ENCODE measurements around the gene TSPAN14. TPM values are rescaled to one million over a fixed set of nuclear protein-coding genes. Genes with fewer than 3 reads are reported as not detected.

TSPAN14 gene
- total RNA-seq, 2 experiments from 2014 or later, result 17.0 to 33.4 TPM

- Histone ChIP-seq H3K4me2 (ENCODE audit: low read length) (no peak overlapping the region), H4K20me1 (ENCODE audit: insufficient read depth, low read length) (no peaks in the 10 kb centered on the region)
- CTCF ChIA-PET (ENCODE audit: unreplicated experiment), result no interaction called here
These were observed 64.2 kb downstream of the TSPAN14 start for GRCh38 chr10:80518143-80518806.

GRCh38 chr10:80518807-80519360 lies 64.8 kb downstream of the TSPAN14 start:
- no peak for TF ChIP-seq CTCF (conservative IDR thresholded peaks at IDR 0.05; ENCODE audit: low read length)
- TF ChIP-seq EZH2phosphoT487 (IDR thresholded peaks at IDR 0.05; ENCODE audit: borderline replicate concordance, low read depth, low read length), result no peak
- H3K79me2 ChIP-seq (ENCODE audit: insufficient read depth, low read depth, low read length), result no peaks in the 10 kb centered on the region
- H4K20me1 ChIP-seq (ENCODE audit: insufficient read depth, low read length), result no peaks in the 10 kb centered on the region
- POLR2A ChIA-PET, result no interaction called here
- no peaks in the 10 kb centered on the region for H3K4me1 ChIP-seq (ENCODE audit: insufficient read depth, low read length, poor library complexity, severe bottlenecking)
- intact Hi-C loops (cut with micrococcal nuclease; ENCODE audit: unreplicated experiment), result no loop called here
- H3K9me2 ChIP-seq (ENCODE audit: insufficient read depth, low read length), result no peaks in the 10 kb centered on the region
- H3K27ac ChIP-seq (ENCODE audit: low read depth, low read length, poor library complexity, severe bottlenecking), result no peak overlapping the region
- no peak overlapping the region for H3K4me3 ChIP-seq (ENCODE audit: low read depth, low read length, poor library complexity, severe bottlenecking)
- BruUV-seq (replicated peaks), result no TSS peak
- H3K4me2 ChIP-seq (ENCODE audit: low read length), result no peak overlapping the region
- no peaks in the 10 kb centered on the region for H3K9me3 ChIP-seq (ENCODE audit: low read length)
- CTCF ChIA-PET (ENCODE audit: unreplicated experiment), result no interaction called here
- DNase-seq (ENCODE audit: low spot score), result no peak
- peaks cover 52% of the 10 kb centered on the region for H3K36me3 ChIP-seq (ENCODE audit: insufficient read depth, low read length)
- no peak overlapping the region for H2AFZ ChIP-seq (ENCODE audit: low read length)

More at GRCh38 chr10:80518143-80518806, 64.2 kb downstream of the TSPAN14 start:
- Histone ChIP-seq H3K4me3 (ENCODE audit: low read depth, low read length, poor library complexity, severe bottlenecking) (no peak overlapping the region), H3K79me2 (ENCODE audit: insufficient read depth, low read depth, low read length) (no peaks in the 10 kb centered on the region), H3K4me1 (ENCODE audit: insufficient read depth, low read length, poor library complexity, severe bottlenecking) (no peaks in the 10 kb centered on the region), H2AFZ (ENCODE audit: low read length) (no peak overlapping the region), H3K36me3 (ENCODE audit: insufficient read depth, low read length) (peaks cover 58% of the 10 kb centered on the region), H3K9me3 (ENCODE audit: low read length) (no peaks in the 10 kb centered on the region), H3K9me2 (ENCODE audit: insufficient read depth, low read length) (no peaks in the 10 kb centered on the region), H3K27ac (ENCODE audit: low read depth, low read length, poor library complexity, severe bottlenecking) (no peak overlapping the region)
- TF ChIP-seq EZH2phosphoT487 (IDR thresholded peaks at IDR 0.05; ENCODE audit: borderline replicate concordance, low read depth, low read length), result no peak
- TF ChIP-seq CTCF (conservative IDR thresholded peaks at IDR 0.05; ENCODE audit: low read length), result no peak
- no TSS peak for BruUV-seq (replicated peaks)
- POLR2A ChIA-PET, result no interaction called here
- intact Hi-C loops (cut with micrococcal nuclease; ENCODE audit: unreplicated experiment), result no loop called here
- no peak for DNase-seq (ENCODE audit: low spot score)

GRCh38 chr10:80519936-80520650 lies 66.0 kb downstream of the TSPAN14 start:
- Histone ChIP-seq H4K20me1 (ENCODE audit: insufficient read depth, low read length) (no peaks in the 10 kb centered on the region), H2AFZ (ENCODE audit: low read length) (no peak overlapping the region), H3K4me1 (ENCODE audit: insufficient read depth, low read length, poor library complexity, severe bottlenecking) (no peaks in the 10 kb centered on the region), H3K4me3 (ENCODE audit: low read depth, low read length, poor library complexity, severe bottlenecking) (no peak overlapping the region), H3K36me3 (ENCODE audit: insufficient read depth, low read length) (peaks cover 40% of the 10 kb centered on the region; the same call in 1 of the 2 replicates), H3K4me2 (ENCODE audit: low read length) (no peak overlapping the region), H3K79me2 (ENCODE audit: insufficient read depth, low read depth, low read length) (no peaks in the 10 kb centered on the region), H3K27ac (ENCODE audit: low read depth, low read length, poor library complexity, severe bottlenecking) (no peak overlapping the region), H3K9me2 (ENCODE audit: insufficient read depth, low read length) (no peaks in the 10 kb centered on the region), H3K9me3 (ENCODE audit: low read length) (no peaks in the 10 kb centered on the region)
- TF ChIP-seq CTCF (conservative IDR thresholded peaks at IDR 0.05; ENCODE audit: low read length), result no peak
- TF ChIP-seq EZH2phosphoT487 (IDR thresholded peaks at IDR 0.05; ENCODE audit: borderline replicate concordance, low read depth, low read length), result no peak
- CTCF ChIA-PET (ENCODE audit: unreplicated experiment), result no interaction called here
- DNase-seq (ENCODE audit: low spot score), result no peak
- BruUV-seq (replicated peaks), result no TSS peak
- POLR2A ChIA-PET, result no interaction called here
- intact Hi-C loops (cut with micrococcal nuclease; ENCODE audit: unreplicated experiment), result no loop called here
